ENCODE measurements around the gene STX12.

- TF ChIP-seq EZH2 (IDR thresholded peaks at IDR 0.05; ENCODE audit: insufficient read depth, poor library complexity, severe bottlenecking) (no peak), EZH2phosphoT487 (IDR thresholded peaks at IDR 0.05; ENCODE audit: insufficient read depth, low read depth) (no peak)
These were observed 47.4 kb upstream of the STX12 start, which contains the start of gene FAM76A for GRCh38 chr1:27725374-27726172.
